Mesothelial cell of epicardium (in vitro differentiated cells): ENCODE data around the gene LRRC49. TPM values are rescaled to one million over a fixed set of nuclear protein-coding genes. Genes with fewer than 3 reads are reported as not detected.

Experiments used
- DNase-seq, 2 experiments: peaks; one replicate each; pipeline ENCODE4 v3.0.0; 2021; ENCODE audit warnings: low spot score in 2 of 2; ENCODE audit not compliant: unreplicated experiment in 2 of 2
- H3K27ac Mint-ChIP-seq: 2 replicates; pipeline ENCODE4 v1.8.0; 2021; ENCODE audit warnings: mixed read lengths
- H3K27me3 Mint-ChIP-seq: 2 replicates; pipeline ENCODE4 v1.8.0; 2021; ENCODE audit warnings: low read depth, mixed read lengths
- H3K36me3 Mint-ChIP-seq: 2 replicates; pipeline ENCODE4 v1.8.0; 2021; ENCODE audit warnings: mixed read lengths
- H3K4me1 Mint-ChIP-seq: 2 replicates; pipeline ENCODE4 v1.8.0; 2021; ENCODE audit warnings: mixed read lengths
- H3K4me3 Mint-ChIP-seq: 2 replicates; pipeline ENCODE4 v1.8.0; 2021; ENCODE audit warnings: mild to moderate bottlenecking, moderate library complexity, mixed read lengths
- H3K9me3 Mint-ChIP-seq: 2 replicates; pipeline ENCODE4 v1.8.0; 2021; ENCODE audit warnings: mixed read lengths
- CTCF ChIP-seq: fragments of 200-600 bp; sonication (generic); IDR thresholded peaks from one replicate; pipeline ENCODE4 v1.5.0; 2021; ENCODE audit warnings: antibody characterized with exemption; ENCODE audit not compliant: unreplicated experiment
- total RNA-seq: library from RNA; stranded (reverse); gene quantifications from 3 replicates; pipeline ENCODE4 v1.2.1, GENCODE V29; 2021

The LRRC49 gene
- total RNA-seq, 1 donor from 2014 or later: 25.5 TPM

- DNase-seq: no peak
- Mint-ChIP-seq H3K4me3 (no peak overlapping the region), H3K27ac (no peak overlapping the region), H3K27me3 (peaks cover 5% of the 10 kb centered on the region), H3K36me3 (peaks cover under 1% of the 10 kb centered on the region), H3K4me1 (peaks cover 15% of the 10 kb centered on the region), H3K9me3 (peaks cover 19% of the 10 kb centered on the region)
- no peak for TF ChIP-seq CTCF
Observed at GRCh38 chr15:71092056-71092600, 199.5 kb downstream of the LRRC49 start.

- DNase-seq: no peak
- H3K27ac Mint-ChIP-seq: peak overlapping the region; percentile 45
Observed at GRCh38 chr15:71093054-71094024, 200.7 kb downstream of the LRRC49 start.

GRCh38 chr15:71094137-71094536 lies 201.5 kb downstream of the LRRC49 start:
- Mint-ChIP-seq H3K27me3 (no peaks in the 10 kb centered on the region), H3K4me1 (peaks cover 15% of the 10 kb centered on the region)
- DNase-seq: no peak

More at GRCh38 chr15:71093054-71094024, 200.7 kb downstream of the LRRC49 start:
- Mint-ChIP-seq H3K36me3 (no peaks in the 10 kb centered on the region), H3K27me3 (no peaks in the 10 kb centered on the region), H3K4me1 (peaks cover 15% of the 10 kb centered on the region), H3K4me3 (no peak overlapping the region), H3K9me3 (peaks cover 7% of the 10 kb centered on the region)
- TF ChIP-seq CTCF: no peak

GRCh38 chr15:71096676-71097075 lies 204.1 kb downstream of the LRRC49 start:
- H3K4me1 Mint-ChIP-seq: peaks cover 14% of the 10 kb centered on the region
- no peak for DNase-seq
- H3K4me3 Mint-ChIP-seq: no peak overlapping the region
- TF ChIP-seq CTCF: no peak
- no peak overlapping the region for H3K27ac Mint-ChIP-seq
- no peaks in the 10 kb centered on the region for H3K36me3 Mint-ChIP-seq
- no peaks in the 10 kb centered on the region for H3K27me3 Mint-ChIP-seq
- no peaks in the 10 kb centered on the region for H3K9me3 Mint-ChIP-seq

More at GRCh38 chr15:71094137-71094536, 201.5 kb downstream of the LRRC49 start:
- Mint-ChIP-seq H3K4me3 (no peak overlapping the region), H3K9me3 (no peaks in the 10 kb centered on the region), H3K36me3 (no peaks in the 10 kb centered on the region), H3K27ac (no peak overlapping the region)
- TF ChIP-seq CTCF: no peak

GRCh38 chr15:71097890-71098289 lies 205.3 kb downstream of the LRRC49 start:
- Mint-ChIP-seq H3K27me3 (no peaks in the 10 kb centered on the region), H3K4me1 (peaks cover 11% of the 10 kb centered on the region), H3K9me3 (peaks cover 5% of the 10 kb centered on the region), H3K27ac (no peak overlapping the region), H3K4me3 (no peak overlapping the region), H3K36me3 (no peaks in the 10 kb centered on the region)
- no peak for DNase-seq
- TF ChIP-seq CTCF: no peak
